K562 (cell line): ENCODE data around the gene MMP24OS. TPM values are rescaled to one million over a fixed set of nuclear protein-coding genes. Genes with fewer than 3 reads are reported as not detected.

Source experiments
- BRCA1 ChIP-seq, 2 experiments: fragments of 450-650 bp in 1 of 2; sonication (generic) in 1 of 2; formaldehyde crosslinking in 1 of 2; IDR thresholded peaks; 2 replicates each; pipeline versions ENCODE4 v1.5.0 to v1.6.1; 2017 to 2020; ENCODE audit warnings: mild to moderate bottlenecking in 1 of 2, missing genetic modification reagents in 1 of 2
- CTCF ChIP-seq, 3 experiments: IDR thresholded peaks in 2 of 3; conservative IDR thresholded peaks in 1 of 3; 2 replicates each; pipeline ENCODE4 v1.5.1; 2011 to 2012; ENCODE audit warnings: low read length in 3 of 3, mild to moderate bottlenecking in 3 of 3, control low read depth in 2 of 3, improper control_type of control experiment in 1 of 3, inconsistent platforms in 1 of 3, low read depth in 1 of 3, mixed read lengths in 1 of 3, moderate library complexity in 1 of 3; ENCODE audit not compliant: insufficient read depth in 2 of 3
- CTCFL ChIP-seq: IDR thresholded peaks from 2 replicates; pipeline ENCODE4 v1.6.1; 2011; ENCODE audit warnings: borderline replicate concordance, low read depth, mild to moderate bottlenecking, moderate library complexity, low read length; ENCODE audit not compliant: insufficient read depth, poor library complexity, severe bottlenecking
- EZH2 ChIP-seq: IDR thresholded peaks from 2 replicates; pipeline ENCODE4 v1.6.1; 2012; ENCODE audit warnings: low read depth, mild to moderate bottlenecking, inconsistent platforms, low read length, borderline replicate concordance
- HOXB6 ChIP-seq: fragments of 250-450 bp; sonication (Bioruptor Pico); IDR thresholded peaks from 2 replicates; pipeline ENCODE4 v1.5.1; 2022; ENCODE audit warnings: mild to moderate bottlenecking, borderline replicate concordance
- RBFOX2 ChIP-seq: fragments of 200-400 bp; formaldehyde crosslinking; IDR thresholded peaks from 2 replicates; pipeline ENCODE4 v1.6.1; 2017; ENCODE audit warnings: low read depth, mild to moderate bottlenecking, low read length, moderate library complexity
- SAFB ChIP-seq: fragments of 200-400 bp; formaldehyde crosslinking; IDR thresholded peaks from 2 replicates; pipeline ENCODE4 v1.6.1; 2017; ENCODE audit warnings: low read depth, low read length, borderline replicate concordance
- SRF ChIP-seq, 2 experiments: fragments of 250-450, 450-650 bp in 1 of 2; sonication (Bioruptor Pico) in 1 of 2; sonication (generic) in 1 of 2; formaldehyde crosslinking; IDR thresholded peaks; 2 replicates each; pipeline versions ENCODE4 v1.5.0 to v1.5.1; 2020 to 2022; ENCODE audit warnings: mild to moderate bottlenecking in 1 of 2, missing genetic modification reagents in 1 of 2
- THAP12 ChIP-seq: fragments of 250-450 bp; sonication (Bioruptor Pico); IDR thresholded peaks from 2 replicates; pipeline ENCODE4 v1.9.0; 2021; ENCODE audit warnings: mild to moderate bottlenecking, inconsistent platforms
- TOE1 ChIP-seq, 2 experiments: fragments of 450-650 bp in 1 of 2; sonication (generic) in 1 of 2; formaldehyde crosslinking in 1 of 2; IDR thresholded peaks; 2 replicates each; pipeline versions ENCODE4 v1.7.1 to v1.8.0; 2016 to 2022; ENCODE audit warnings: borderline replicate concordance in 2 of 2, mild to moderate bottlenecking in 2 of 2, antibody characterized with exemption in 1 of 2, inconsistent platforms in 1 of 2, low read depth in 1 of 2, missing genetic modification reagents in 1 of 2, moderate library complexity in 1 of 2
- ZBTB43 ChIP-seq: sonication (generic); formaldehyde crosslinking; IDR thresholded peaks from 2 replicates; pipeline ENCODE4 v1.8.0; 2023; ENCODE audit warnings: mild to moderate bottlenecking, missing genetic modification reagents
- ZNF583 ChIP-seq: fragments of 250-450 bp; sonication (Bioruptor Pico); IDR thresholded peaks from 2 replicates; pipeline ENCODE4 v1.4.0; 2020
- ZNF589 ChIP-seq: fragments of 200-800 bp; sonication (Bioruptor generic); IDR thresholded peaks from 2 replicates; pipeline ENCODE4 v1.6.1; 2016; ENCODE audit warnings: low read depth, missing genetic modification characterization, missing compliant biosample characterization
- ZNF785 ChIP-seq: fragments of 250-450 bp; sonication (Bioruptor Pico); IDR thresholded peaks from 2 replicates; pipeline ENCODE4 v1.4.0; 2020; ENCODE audit warnings: mild to moderate bottlenecking
- polyA plus RNA-seq, 8 experiments: library from polyadenylated mRNA; depleted of rRNA in 4 of 8; stranded (reverse) in 5 of 8; unstranded in 3 of 8; fragments of >200 nt; fragmentation: Nextera tagmentation in 2 of 8; fragmentation: Illumina TruSeq in 1 of 8; extraction: Ambion mirVana in 2 of 8; extraction: Trizol in 1 of 8; gene quantifications; 2 replicates each; pipeline versions ENCODE4 v1.2.1 to v1.2.3, GENCODE V29; 2011 to 2014; ENCODE audit warnings: inconsistent platforms in 1 of 8, missing spikeins in 1 of 8
- total RNA-seq, 7 experiments: library from RNA; depleted of rRNA in 6 of 7; stranded (reverse); fragments of >200 nt in 6 of 7; fragmentation: Illumina TruSeq in 2 of 7; extraction: Trizol in 2 of 7; gene quantifications; 2 replicates each; pipeline versions ENCODE4 v1.2.1 to v1.2.3, GENCODE V29; 2011 to 2021; ENCODE audit warnings: low replicate concordance in 1 of 7

The MMP24OS gene
- total and polyA plus RNA-seq, 9 of the 15 experiments (the other 6 are each of a cell fraction or from before 2014, with no cell fraction given), result 0.92 to 41.5 (median 11.4) TPM

- TF ChIP-seq THAP12 (no peak), ZNF583 (CRISPR knock-in tag) (no peak), SAFB (no peak), ZNF785 (CRISPR knock-in tag) (no peak), CTCFL (peak; percentile 59), ZNF589 (no peak), ZBTB43 (CRISPR knock-in tag) (no peak), BRCA1 (IDR thresholded peaks at IDR 0.05) (no peak), BRCA1 (CRISPR knock-in tag; IDR thresholded peaks at IDR 0.05) (no peak), CTCF (IDR thresholded peaks at IDR 0.05 in 2 of 3, conservative IDR thresholded peaks at IDR 0.05 in 1 of 3; ENCODE audit: insufficient read depth in 2 of 3, low read depth in 1 of 3, low read length in 3 of 3) (peak; percentile 35 to 56 (median 55); a peak in 5 of 6 replicates), TOE1 (IDR thresholded peaks at IDR 0.05; ENCODE audit: borderline replicate concordance) (no peak), TOE1 (CRISPR knock-in tag; IDR thresholded peaks at IDR 0.05; ENCODE audit: borderline replicate concordance, low read depth) (no peak), HOXB6 (CRISPR knock-in tag) (no peak), RBFOX2 (peak; percentile 90), EZH2 (no peak), SRF (CRISPR knock-in tag; IDR thresholded peaks at IDR 0.05) (no peak)
Measured at GRCh38 chr20:35277531-35278395, at the start of gene MMP24OS (continued).
